Measurements from ENCODE around the gene PRKAA1.
"Not testable (repeated sequence)": the region's sequence is repeated elsewhere in the genome, so short reads cannot be mapped to it uniquely, and the experiment has no call there.

Gene PRKAA1

DNA sequence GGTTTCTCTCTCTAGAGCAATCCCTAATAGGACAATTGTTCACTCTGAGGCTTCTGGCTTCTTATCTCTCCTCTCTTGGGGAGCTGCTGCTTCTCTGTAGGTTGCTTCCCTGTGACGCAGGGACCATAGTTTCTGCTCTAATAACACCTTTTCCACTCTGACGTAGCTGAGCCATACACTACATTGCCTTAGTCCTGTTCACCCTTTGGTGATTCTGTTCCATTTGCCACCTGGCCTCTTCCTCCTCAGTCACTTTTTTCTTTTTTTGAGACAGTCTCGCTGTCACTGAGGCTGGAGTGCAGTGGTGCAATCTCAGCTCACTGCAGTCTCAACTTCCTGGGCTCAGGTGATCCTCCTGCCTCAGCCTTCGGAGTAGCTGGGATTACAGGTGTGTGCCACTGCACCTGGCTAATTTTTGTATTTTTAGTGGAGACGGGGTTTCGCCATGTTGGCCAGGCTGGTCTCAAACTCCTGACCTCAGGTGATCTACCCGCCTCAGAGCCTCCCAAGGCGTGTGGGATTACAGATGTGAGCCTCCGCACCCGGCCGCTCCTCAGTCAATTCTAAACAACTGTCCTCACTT, 27.4 kb upstream of the PRKAA1 start:
- DNase-seq (ENCODE audit: low read depth in 2 of 2): not testable (repeated sequence)

DNA sequence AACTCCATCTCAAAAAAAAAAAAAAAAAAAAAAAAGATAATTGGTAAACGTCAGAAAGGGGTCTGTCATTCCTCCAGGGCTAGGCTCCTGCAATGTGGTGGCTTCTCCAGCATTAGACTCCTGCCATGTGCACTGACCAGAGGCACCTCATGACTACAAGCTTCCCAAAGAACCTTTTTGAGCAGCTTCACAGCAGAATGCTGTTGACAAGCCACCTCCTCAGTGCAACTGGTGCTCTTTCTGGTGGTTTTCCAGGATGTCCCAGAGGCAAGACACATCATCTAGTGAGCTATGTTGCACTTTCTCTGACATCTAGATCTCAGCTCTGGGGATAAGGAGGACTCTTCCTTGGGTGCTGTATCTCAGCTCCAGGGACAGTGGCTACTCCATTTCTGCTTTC, 25.3 kb upstream of the PRKAA1 start:
- DNase-seq (ENCODE audit: low read depth in 2 of 2): no peak

DNA sequence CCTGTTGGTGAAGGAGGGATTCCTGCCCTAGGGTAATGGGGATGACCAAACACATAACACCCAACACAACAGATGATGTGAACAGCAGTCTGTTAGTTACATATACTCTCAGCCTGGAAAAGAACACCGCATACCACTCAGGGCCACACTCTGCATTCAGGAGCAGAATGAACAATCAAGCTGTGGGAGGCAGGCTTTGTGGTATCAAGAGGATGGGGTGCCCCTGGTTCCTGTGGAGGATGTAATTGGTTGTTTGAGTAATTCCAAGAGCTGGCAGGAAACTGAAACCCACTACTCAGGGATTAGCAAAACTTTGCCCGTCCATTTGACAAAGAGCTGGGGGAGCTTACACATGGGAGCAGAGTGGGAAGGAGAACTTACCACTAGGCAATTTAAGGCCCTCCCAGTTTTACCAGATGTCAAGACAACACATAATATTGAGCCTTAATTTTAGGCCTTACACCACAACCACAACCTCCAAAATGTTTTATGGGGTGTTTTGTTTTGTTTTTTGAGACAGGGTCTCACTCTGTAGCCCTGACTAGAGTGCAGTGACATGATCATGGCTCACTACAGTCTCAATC, 15.6 kb upstream of the PRKAA1 start:
- no peak for DNase-seq (ENCODE audit: low read depth in 2 of 2)

DNA sequence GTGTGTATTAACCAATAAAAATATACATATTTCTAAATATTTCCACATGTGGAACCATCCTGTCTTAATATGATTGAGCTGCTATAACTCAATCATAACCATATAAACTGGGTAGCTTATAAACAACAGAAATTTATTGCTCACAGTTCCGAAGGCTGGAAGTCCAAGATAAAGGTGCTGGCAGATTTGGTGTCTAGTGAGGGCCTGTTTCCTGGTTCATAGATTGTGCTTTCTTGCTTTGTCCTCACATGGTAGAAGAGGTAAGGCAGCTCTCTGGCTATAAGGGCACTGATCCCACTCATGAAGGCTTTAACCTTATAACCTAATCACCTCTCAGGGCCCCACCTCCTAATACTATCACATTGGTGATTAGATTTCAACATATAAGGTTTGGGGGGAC, 14.0 kb upstream of the PRKAA1 start:
- DNase-seq (ENCODE audit: low read depth in 2 of 2): no peak

DNA sequence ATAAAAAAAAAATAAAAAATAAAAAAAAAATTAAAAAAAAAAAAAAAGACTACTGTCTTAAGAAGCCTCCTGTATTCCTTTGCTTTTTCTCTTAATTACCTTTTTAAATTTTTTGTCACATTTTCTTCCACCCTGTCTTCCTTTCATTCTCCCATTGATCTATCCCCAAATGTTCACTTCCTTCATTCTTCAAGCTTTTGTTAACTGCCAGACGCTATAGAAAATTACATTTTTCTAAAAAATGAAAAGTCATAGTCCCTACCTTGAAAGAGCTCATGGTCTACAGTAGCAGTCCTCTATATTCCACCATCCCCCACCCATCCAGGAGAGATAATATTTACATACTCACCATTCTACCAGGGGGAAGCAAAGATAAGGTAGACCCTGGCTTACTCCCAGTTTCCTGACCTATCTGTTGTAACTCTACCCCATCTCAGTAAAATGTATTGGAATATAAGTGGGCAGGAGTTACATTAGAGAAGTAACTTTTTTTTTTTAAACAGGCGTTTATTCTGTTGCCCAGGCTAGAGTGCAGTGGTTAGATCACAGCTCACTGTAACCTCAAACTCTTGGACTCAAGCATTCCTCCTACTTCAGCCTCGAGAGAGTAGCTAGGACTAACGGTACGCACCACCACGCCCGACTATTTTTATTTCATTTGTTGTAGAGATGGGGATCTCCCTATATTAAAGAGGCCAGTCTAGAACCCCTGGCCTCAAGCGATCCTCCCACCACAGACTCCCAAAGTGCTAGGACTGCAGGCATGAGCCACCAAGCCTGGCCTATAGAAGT, 3.8 kb upstream of the PRKAA1 start:
- no peak for DNase-seq (ENCODE audit: low read depth in 2 of 2)

DNA sequence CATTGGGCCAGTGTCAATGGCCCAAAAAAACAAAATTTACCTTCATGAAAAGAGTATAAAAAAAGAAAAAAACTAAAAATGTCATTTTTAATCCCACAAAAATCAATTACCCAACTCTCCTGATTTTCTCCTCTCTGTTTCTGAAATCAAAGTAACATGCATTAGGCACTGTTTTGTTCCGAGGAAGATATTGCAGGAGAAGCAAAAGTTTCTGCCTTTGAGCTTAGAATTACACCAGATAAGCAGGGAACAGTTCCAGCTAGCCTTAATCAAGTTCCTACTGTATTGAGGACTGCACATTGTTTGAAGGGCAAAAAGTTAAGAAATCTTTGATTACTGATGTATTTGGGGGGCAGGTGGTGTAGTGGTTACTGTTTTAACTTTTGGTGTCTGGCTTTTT, 1.1 kb upstream of the PRKAA1 start:
- no peak for DNase-seq (ENCODE audit: low read depth in 2 of 2)

DNA sequence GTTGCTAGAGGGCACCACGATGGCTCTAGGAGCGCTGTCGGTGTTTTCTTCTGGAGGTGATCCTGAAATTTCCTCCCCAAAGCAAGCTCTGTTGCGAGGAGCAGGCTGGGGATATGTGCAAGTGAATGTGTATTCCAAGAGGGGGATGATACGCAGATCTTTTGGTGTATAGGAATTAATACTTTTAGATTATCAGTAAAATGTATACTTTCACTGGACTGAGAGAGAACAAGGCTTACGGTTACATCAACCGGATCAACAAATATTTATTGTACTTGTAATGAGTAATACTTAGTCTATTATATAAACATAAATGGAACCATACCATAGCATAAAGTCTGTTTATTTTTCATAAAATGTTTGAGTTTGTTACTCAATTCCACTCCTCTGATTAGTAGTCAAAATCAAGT, 632 bp upstream of the PRKAA1 start:
- no peak for DNase-seq (ENCODE audit: low read depth in 2 of 2)

DNA sequence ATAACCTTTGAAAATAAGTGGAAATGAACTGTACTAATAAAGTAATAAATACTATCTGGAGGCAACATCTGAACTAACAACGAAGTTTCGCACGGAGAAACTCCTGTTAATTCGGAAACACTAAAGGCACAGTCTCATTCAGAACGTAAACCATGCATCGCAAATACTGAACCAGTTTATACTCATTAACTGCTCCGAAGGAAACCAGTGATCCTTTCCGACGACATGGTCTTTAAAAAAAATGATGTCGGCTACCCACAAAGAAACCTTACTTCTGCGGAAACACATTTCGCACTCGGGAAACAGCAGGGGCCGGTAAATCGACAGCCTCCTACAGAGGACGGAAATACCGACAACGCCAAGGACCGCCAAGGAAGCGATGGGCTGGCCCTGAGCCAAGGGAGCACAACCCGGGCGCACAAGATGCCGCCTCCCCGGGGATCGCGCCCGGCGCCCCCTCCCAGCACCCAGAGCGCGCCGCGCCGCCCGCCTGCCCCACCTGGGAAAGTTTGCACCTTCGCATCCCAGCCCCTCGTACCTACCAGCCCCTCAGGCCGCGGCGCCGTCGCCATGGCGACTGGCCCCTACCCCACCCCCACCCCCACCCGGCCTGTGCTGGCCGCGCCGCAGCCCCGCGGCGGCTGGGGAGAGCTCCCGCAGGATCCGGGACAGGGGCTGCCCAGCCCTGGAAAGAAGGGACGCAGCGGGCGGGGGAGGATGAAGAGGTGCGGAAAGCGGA, 732 bp downstream of the PRKAA1 start:
- no peak for DNase-seq (ENCODE audit: low read depth in 2 of 2)

DNA sequence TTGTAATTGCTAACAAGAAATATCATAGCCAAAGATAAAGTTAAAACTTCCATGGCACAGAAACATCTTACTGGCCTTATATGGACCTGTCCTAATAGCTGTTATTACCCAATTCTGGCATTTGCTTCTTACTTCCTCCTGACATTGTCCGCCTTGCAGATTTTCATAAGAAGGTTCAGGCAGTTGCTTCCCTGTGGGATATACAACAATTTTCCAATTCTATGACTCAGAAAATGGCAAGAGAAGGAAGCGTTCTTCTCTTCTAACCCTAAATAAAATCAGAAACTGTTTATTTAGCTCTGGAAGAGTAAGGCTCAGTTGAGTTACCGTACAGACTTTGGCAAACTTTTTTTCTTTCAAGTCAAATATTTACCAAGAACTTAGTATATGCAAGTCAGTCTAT, 1.7 kb downstream of the PRKAA1 start:
- DNase-seq (ENCODE audit: low read depth in 2 of 2): no peak

DNA sequence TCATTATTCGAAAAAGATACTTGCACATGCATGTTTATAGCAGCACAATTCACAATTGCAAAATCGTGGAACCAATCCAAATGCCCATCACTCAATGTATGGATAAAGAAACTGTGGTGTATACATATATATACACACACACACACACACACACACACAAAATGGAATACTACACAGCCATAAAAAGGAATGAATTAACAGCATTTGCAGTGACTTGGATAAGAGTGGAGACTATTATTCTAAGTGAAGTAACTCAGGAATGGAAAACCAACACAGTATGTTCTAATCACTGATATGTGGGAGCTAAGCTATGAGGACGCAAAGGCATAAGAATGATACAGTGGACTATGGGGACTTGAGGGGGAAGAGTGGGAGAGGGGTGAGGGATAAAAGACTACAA, 3.3 kb downstream of the PRKAA1 start:
- DNase-seq (ENCODE audit: low read depth in 2 of 2): not testable (repeated sequence)

DNA sequence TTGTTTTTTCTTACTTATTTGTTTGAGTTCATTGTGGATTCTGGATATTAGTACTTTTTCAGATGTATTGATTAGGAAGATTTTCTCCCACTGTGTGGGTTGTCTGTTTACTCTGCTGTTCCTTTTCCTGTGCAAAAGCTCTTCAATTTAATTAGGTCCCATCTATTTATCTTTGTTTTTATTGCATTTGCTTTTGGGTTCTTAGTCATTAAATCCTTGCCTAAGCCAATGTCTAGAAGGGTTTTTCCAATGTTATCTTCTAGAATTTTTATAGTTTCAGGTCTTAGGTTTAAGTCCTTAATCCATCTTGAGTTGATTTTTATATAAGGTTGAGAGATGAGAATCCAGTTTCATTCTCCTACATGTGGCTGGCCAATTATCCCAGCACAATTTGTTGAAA, 3.8 kb downstream of the PRKAA1 start:
- DNase-seq (ENCODE audit: low read depth in 2 of 2): not testable (repeated sequence)

DNA sequence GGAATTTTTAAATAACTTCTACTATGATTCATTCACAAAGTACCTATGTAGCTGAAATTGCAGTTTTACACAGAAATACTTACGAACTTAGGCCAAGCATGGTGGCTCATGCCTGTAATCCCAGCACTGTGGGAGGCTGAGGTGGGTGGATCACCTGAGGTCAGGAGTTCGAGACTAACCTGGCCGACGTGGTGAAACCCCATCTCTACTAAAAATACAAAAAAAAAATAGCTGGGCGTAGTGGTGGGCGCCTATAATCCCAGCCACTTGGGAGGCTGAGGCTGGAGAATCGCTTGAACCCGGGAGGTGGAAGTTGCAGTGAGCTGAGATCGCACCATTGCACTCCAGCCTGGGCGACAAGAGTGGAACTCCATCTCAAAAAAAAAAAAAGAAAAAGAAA, 5.5 kb downstream of the PRKAA1 start:
- not testable (repeated sequence) for DNase-seq (ENCODE audit: low read depth in 2 of 2)

DNA sequence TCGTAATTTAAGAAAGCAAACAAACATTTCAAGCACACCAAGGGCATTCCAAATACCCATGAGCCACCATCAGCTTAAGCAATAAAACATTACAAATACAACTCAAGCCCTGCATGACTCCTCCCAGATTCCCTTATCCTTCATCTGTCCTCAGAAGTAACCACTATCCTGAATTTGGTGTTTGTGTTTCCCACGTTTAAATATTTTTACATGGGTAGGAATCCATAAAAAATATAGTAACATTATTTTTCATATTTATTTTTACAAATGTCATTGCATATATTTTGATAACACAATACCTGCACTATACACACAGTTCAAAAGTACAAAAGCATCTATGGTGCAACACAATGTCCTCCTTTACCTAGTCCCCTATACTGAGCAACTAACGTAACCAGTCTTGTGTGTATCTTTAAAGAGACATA, 6.4 kb downstream of the PRKAA1 start:
- no peak for DNase-seq (ENCODE audit: low read depth in 2 of 2)

DNA sequence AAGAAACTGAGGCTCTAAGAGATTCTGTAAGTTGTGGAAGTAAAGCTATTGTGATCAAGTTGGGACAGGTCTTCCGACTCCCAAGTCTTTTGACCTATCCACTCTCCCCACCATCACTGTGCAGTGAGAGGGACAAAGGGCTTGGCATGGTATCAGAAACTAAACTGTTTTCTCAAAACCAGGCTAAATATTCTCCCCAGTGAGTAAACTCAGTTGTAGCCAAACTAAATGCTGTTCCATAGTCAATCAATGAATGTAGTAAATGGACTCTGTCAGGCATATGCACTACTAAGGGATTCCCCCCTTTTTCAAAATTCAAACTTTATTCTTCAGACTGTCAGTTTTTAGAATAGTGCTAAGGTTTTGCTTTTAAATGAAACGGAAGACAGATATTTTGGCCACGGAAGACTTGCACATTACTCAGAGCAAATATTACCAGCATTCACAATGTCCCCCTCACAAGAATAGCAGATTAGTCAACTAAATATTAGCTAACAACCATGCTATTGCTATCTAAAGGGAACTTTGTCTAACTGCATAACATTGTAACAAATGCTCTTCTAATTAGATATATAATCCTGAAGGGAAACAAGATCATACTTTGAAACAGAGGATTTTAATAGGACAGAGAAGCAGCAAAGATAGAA, 7.1 kb downstream of the PRKAA1 start:
- DNase-seq (ENCODE audit: low read depth in 2 of 2): no peak

DNA sequence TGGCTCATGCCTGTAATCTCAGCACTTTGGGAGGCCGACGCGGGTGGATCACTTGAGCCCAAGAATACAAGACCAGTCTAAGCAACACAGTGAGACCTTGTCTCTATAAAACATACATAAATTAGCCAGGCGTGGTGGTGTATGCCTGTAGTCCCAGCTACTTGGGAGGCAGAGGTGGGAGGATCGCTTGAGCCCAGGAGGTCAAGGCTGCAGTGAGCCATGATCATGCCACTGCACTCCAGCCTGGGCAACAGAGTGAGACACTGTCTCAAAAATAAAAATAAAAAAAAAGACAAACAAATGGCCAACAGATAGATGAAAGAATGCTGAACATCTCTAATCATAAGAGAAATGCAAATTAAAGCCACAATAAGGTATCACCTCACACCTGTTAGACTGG, 9.2 kb downstream of the PRKAA1 start:
- not testable (repeated sequence) for DNase-seq (ENCODE audit: low read depth in 2 of 2)

DNA sequence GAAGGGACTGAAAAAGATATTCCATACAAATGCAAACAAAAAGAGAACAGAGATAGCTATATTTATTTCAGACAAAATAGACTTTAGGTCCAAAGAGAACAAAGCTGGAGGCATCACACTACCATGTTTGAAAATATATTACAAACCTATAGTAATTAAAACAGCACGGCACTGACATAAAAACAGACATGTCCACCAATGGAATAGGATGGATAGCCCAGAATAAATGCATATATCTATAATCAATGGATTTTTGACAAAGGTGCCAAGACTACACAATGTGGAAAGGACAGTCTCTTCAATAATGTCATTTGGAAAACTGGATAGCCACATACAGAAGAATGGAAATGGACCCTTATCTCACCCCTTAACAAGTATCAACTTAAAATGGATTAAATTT, 10.2 kb downstream of the PRKAA1 start:
- DNase-seq (ENCODE audit: low read depth in 2 of 2): no peak

DNA sequence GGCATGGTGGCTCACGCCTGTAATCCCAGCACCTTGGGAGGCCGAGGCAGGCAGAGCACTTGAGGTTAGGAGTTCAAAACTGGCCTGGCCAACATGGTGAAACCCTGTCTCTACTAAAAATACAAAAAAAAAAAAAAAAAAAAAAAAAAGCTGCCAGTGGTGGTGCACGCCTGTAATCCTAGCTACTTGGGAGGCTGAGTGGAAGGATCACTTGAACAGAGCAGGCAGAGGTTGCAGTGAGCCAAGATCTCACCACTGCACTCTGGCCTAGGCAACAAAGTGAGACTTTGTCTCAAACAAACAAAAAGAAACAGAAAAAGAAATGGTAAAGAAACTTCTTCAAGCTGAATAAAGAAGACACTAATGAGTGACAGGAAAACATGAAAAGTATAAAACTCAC, 11.5 kb downstream of the PRKAA1 start:
- DNase-seq (ENCODE audit: low read depth in 2 of 2): not testable (repeated sequence)

DNA sequence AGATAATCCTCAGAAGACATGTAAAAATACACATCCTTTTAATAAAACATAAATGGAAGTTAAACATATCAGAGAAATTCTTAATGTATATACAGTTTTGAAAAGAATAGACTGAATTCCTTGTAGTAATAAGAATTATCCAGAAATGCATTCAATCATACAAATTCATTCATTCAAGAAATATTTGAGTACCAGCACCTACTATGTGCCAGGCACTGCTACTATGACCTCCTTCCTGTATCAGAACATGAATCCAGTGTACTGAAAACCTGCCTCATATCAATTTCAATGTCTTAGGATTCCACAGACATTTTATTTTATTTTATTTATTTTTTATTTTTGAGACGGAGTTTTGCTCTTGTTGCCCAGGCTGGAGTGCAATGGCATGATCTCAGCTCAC, 13.3 kb downstream of the PRKAA1 start:
- DNase-seq (ENCODE audit: low read depth in 2 of 2): no peak

DNA sequence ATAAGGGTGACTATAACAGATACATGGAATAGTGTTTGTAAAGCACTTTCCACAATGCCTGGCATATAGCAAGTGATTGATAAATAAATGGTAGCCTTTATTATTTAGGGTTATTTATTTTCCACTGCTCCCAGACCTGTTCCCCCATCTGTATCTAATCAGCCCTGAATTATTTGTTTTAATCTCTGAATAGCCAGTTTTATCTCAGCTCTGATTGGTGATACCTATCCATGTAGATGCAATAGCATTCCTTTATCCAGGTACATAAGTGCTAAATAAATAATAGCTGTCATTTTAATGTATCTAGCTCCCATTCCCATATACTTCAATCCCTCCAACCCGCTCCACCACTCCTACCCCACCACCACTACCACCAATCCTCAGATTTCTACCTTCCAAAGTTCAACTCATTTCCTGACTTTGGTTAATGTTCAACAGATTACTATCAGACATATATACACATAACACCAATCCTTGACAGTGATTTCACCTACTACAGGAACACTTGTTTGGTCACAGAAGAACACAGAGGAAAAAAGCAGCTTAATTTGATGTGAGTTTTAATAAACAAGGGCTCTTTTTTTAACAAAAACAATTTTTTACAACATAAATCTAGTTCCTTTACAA, 14.0 kb downstream of the PRKAA1 start:
- no peak for DNase-seq (ENCODE audit: low read depth in 2 of 2)

DNA sequence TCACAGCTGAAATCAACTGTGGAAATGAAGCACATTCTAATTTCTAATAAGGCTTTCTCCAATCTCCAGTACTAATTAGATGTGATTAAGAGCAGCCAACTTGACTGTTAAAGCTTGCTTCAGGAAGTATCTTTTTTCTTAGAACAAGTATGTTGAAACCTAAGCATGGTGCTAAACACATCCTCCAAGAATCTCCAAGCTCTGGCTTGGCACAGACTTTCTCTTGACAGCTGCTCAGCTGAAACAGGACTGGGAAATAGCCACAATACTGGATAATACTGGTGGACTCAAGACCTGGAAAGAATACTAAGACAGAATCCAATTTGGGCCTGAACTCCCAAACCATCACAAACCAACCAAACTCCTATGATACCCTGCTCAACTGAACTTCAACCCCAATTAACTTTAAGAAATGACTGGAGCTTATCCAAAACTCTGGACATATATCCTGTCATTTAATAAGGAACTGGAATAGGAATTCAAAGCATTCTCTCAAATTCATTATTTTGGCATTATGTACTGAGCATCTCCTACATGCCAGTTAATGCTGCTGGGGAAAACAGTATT, 16.2 kb downstream of the PRKAA1 start:
- DNase-seq (ENCODE audit: low read depth in 2 of 2): no peak

DNA sequence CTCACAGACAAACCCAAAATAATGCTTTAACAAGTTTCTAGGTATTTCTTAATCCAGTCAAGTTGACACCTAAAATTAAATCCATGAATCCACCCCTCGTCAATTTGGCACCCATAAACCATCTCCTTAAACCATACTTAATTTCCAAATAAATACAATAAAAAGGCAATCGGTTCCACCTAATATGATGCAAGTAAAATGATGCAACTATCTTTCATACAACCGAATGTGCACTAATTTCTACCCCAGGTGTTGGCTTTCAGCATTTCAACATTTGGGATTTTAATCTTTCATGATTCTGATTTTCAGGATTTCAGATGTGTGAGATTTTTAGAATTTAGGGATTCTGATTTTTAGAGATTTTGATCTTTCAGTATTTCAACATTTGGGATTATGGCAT, 17.3 kb downstream of the PRKAA1 start:
- DNase-seq (ENCODE audit: low read depth in 2 of 2): no peak
